NT2/D1 (cell line): ENCODE results near the gene KMT2C.

Experiments used
- SUZ12 ChIP-seq: IDR thresholded peaks from 2 replicates; pipeline ENCODE4 v1.6.1; 2011; ENCODE audit not compliant: insufficient read length, insufficient read depth; ENCODE audit errors: extremely low read depth
- YY1 ChIP-seq: IDR thresholded peaks from 2 replicates; pipeline ENCODE4 v1.6.1; 2011; ENCODE audit not compliant: insufficient read length, insufficient read depth
- ZNF274 ChIP-seq: IDR thresholded peaks from 2 replicates; pipeline ENCODE4 v1.6.1; 2011; ENCODE audit warnings: mild to moderate bottlenecking, low read depth, low read length

DNA sequence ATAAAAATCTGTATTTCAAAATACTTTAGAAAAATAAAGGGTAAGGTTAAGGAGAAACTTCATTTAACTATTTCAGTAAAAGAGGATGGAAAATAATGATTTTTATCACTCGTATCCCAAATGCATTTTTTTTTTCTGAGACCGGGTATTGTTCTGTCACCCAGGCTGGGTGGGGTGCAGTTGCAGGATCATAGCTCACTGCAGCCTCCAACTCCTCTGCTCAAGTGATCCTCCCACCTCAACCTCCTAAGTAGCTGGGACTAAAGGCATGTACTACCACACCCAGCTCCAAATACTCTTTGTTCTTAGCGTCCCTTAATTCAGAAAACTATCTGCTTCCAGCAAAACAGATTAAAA, 11.8 kb downstream of the KMT2C start:
- no peak for TF ChIP-seq YY1
- TF ChIP-seq ZNF274: no peak
- no peak for TF ChIP-seq SUZ12
